MCF 10A (cell line): ENCODE measurements around the gene PAPLN. TPM values are rescaled to one million over a fixed set of nuclear protein-coding genes. Genes with fewer than 3 reads are reported as not detected.

Experiments
- BruUV-seq: library from RNA; stranded (reverse); fragments of 400-500 nt; replicated peaks from 2 replicates; lab custom pipeline; 2021; lab: Mats Ljungman, UMichigan
- CTCF ChIA-PET: fragments of 300-600 bp; sonication (Branson Sonifier 250); formaldehyde crosslinking; extraction: SDS; loops from one replicate; lab custom pipeline; 2021; ENCODE audit warnings: antibody characterized with exemption, inconsistent platforms; lab: Yijun Ruan, JAX
- POLR2A ChIA-PET: fragments of 300-600, 350-650 bp; sonication (Branson Sonifier 250); formaldehyde crosslinking; extraction: SDS; loops from one replicate; lab custom pipeline; 2020; ENCODE audit warnings: antibody characterized with exemption, inconsistent platforms; lab: Yijun Ruan, JAX
- DNase-seq: peaks from one replicate; pipeline ENCODE4 v3.0.0-alpha.2; 2018; ENCODE audit not compliant: unreplicated experiment
- H3K27ac Mint-ChIP-seq: one replicate; pipeline ENCODE4 v1.8.0; 2022; ENCODE audit warnings: mild to moderate bottlenecking, low read depth, mixed read lengths; ENCODE audit not compliant: unreplicated experiment
- H3K27me3 Mint-ChIP-seq: one replicate; pipeline ENCODE4 v1.8.0; 2022; ENCODE audit warnings: mixed read lengths; ENCODE audit not compliant: insufficient read depth, unreplicated experiment
- H3K36me3 Mint-ChIP-seq: one replicate; pipeline ENCODE4 v1.8.0; 2022; ENCODE audit warnings: mild to moderate bottlenecking, moderate library complexity, mixed read lengths; ENCODE audit not compliant: insufficient read depth, unreplicated experiment
- H3K4me1 Mint-ChIP-seq: one replicate; pipeline ENCODE4 v1.8.0; 2022; ENCODE audit warnings: mixed read lengths; ENCODE audit not compliant: insufficient read depth, unreplicated experiment
- H3K4me3 Mint-ChIP-seq: one replicate; pipeline ENCODE4 v1.8.0; 2022; ENCODE audit warnings: mild to moderate bottlenecking, moderate library complexity, mixed read lengths; ENCODE audit not compliant: unreplicated experiment
- H3K9me3 Mint-ChIP-seq: one replicate; pipeline ENCODE4 v1.8.0; 2022; ENCODE audit warnings: mixed read lengths; ENCODE audit not compliant: unreplicated experiment
- CTCF ChIP-seq: fragments of 200-600 bp; IDR thresholded peaks from one replicate; pipeline ENCODE4 v1.8.0; 2022; ENCODE audit warnings: antibody characterized with exemption, mild to moderate bottlenecking; ENCODE audit not compliant: unreplicated experiment
- intact Hi-C: fragments of 100-400 bp; cut with micrococcal nuclease; formaldehyde crosslinking; loops from 2 replicates; pipeline ENCODE4 v1.14.1; 2022
- total RNA-seq: library from RNA; stranded (reverse); gene quantifications from 2 replicates; pipeline ENCODE4 v1.2.3, GENCODE V29; 2022

PAPLN gene
- total RNA-seq, 1 experiment from 2014 or later, result 2.8 TPM

GRCh38 chr14:73217411-73217810 lies 19.9 kb upstream of the PAPLN start:
- POLR2A ChIA-PET, result interaction anchor here (0.8 kb wide), 1 partner anchor 16 kb away, joined by 5 read pairs; no protein-coding TSS in a partner anchor
- Mint-ChIP-seq H3K27ac (no peak overlapping the region), H3K4me3 (no peak overlapping the region), H3K9me3 (no peaks in the 10 kb centered on the region), H3K4me1 (no peaks in the 10 kb centered on the region), H3K36me3 (peaks cover 90% of the 10 kb centered on the region), H3K27me3 (no peaks in the 10 kb centered on the region)
- CTCF ChIA-PET, result interaction anchor here (0.6 kb wide), 1 partner anchor 445 kb away, joined by 3 read pairs; no protein-coding TSS in a partner anchor
- no peak for TF ChIP-seq CTCF
- no TSS peak for BruUV-seq
- no peak for DNase-seq
- intact Hi-C loops, result no loop called here

GRCh38 chr14:73220061-73220460 lies 17.2 kb upstream of the PAPLN start:
- intact Hi-C loops, result no loop called here
- H3K27ac Mint-ChIP-seq, result no peak overlapping the region
- no TSS peak for BruUV-seq
- no peak overlapping the region for H3K4me3 Mint-ChIP-seq
- no peaks in the 10 kb centered on the region for H3K27me3 Mint-ChIP-seq
- H3K9me3 Mint-ChIP-seq, result no peaks in the 10 kb centered on the region
- ChIA-PET POLR2A (interaction anchor here (0.8 to 1.3 kb wide), 3 partner anchors 10 to 28 kb away, joined by 3 to 5 read pairs (median 3); no protein-coding TSS in a partner anchor), CTCF (interaction anchor here (0.9 to 1.0 kb wide), 2 partner anchors 47 to 181 kb away, joined by 3 to 5 read pairs; no protein-coding TSS in a partner anchor)
- DNase-seq, result no peak
- peaks cover 90% of the 10 kb centered on the region for H3K36me3 Mint-ChIP-seq
- no peaks in the 10 kb centered on the region for H3K4me1 Mint-ChIP-seq
- no peak for TF ChIP-seq CTCF

- POLR2A ChIA-PET, result interaction anchor here (0.8 to 1.3 kb wide), 3 partner anchors 10 to 29 kb away, joined by 3 to 5 read pairs (median 3); no protein-coding TSS in a partner anchor
- no TSS peak for BruUV-seq
- intact Hi-C loops, result no loop called here
- no peaks in the 10 kb centered on the region for H3K27me3 Mint-ChIP-seq
- CTCF ChIA-PET, result interaction anchor here (0.9 to 1.0 kb wide), 2 partner anchors 47 to 180 kb away, joined by 3 to 5 read pairs; no protein-coding TSS in a partner anchor
- DNase-seq, result no peak
- H3K27ac Mint-ChIP-seq, result no peak overlapping the region
- H3K9me3 Mint-ChIP-seq, result no peaks in the 10 kb centered on the region
- H3K4me3 Mint-ChIP-seq, result no peak overlapping the region
- TF ChIP-seq CTCF, result no peak
- no peaks in the 10 kb centered on the region for H3K4me1 Mint-ChIP-seq
- peaks cover 88% of the 10 kb centered on the region for H3K36me3 Mint-ChIP-seq
Measured at GRCh38 chr14:73220634-73221033, 16.7 kb upstream of the PAPLN start.

- Mint-ChIP-seq H3K4me3 (no peak overlapping the region), H3K36me3 (peaks cover 76% of the 10 kb centered on the region), H3K27ac (no peak overlapping the region), H3K27me3 (no peaks in the 10 kb centered on the region), H3K9me3 (no peaks in the 10 kb centered on the region), H3K4me1 (no peaks in the 10 kb centered on the region)
- BruUV-seq, result no TSS peak
- no peak for TF ChIP-seq CTCF
- no peak for DNase-seq
- ChIA-PET POLR2A (interaction anchor here (1.6 kb wide), 1 partner anchor 8 kb away, joined by 3 read pairs; no protein-coding TSS in a partner anchor), CTCF (no interaction called here)
- intact Hi-C loops, result no loop called here
Measured at GRCh38 chr14:73221945-73222344, 15.4 kb upstream of the PAPLN start.
